ENCODE data around the gene SKAP2. TPM values are rescaled to one million over a fixed set of nuclear protein-coding genes. Genes with fewer than 3 reads are reported as not detected.

The SKAP2 gene
- total and polyA plus RNA-seq, 2 donors (not counting 1 experiment from before 2014, with no cell fraction given): 17.5 to 25.9 TPM

DNA sequence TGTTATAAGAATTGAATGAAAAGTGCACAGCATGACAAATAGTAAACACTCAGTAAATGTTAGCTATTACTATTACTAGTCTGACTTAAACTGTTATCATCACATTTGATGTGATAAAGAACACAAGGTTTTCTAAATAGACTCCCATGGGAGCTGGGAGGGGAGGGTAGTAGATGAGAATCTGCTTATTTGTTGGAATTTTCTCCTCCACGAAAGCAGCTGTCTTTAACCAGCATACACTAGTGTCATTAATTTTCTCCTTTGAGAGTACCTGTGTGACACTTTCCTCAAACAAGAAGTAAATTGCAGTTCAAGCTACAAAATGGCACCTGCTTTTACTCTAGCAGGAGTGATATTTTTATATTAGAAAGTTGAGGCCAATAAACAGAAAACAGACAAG lies 200.1 kb downstream of the SKAP2 start:
- Histone ChIP-seq H3K79me2 (ENCODE audit: control insufficient read depth, insufficient read depth, low read length) (no peaks in the 10 kb centered on the region), H3K4me2 (ENCODE audit: extremely low read depth, insufficient read depth, low read length) (no peak overlapping the region), H4K20me1 (ENCODE audit: control insufficient read depth, extremely low read depth, insufficient read depth, low read length) (no peaks in the 10 kb centered on the region), H3K27me3 (ENCODE audit: control insufficient read depth, insufficient read depth, low read length) (no peaks in the 10 kb centered on the region), H3K4me1 (ENCODE audit: control insufficient read depth, extremely low read depth, insufficient read depth, low read length) (no peaks in the 10 kb centered on the region), H3K9me3 (ENCODE audit: control insufficient read depth, insufficient read depth, low read depth, low read length) (no peaks in the 10 kb centered on the region), H2AFZ (ENCODE audit: low read length) (no peak overlapping the region), H3K27ac (ENCODE audit: insufficient read depth, low read length) (no peak overlapping the region), H3K36me3 (ENCODE audit: control insufficient read depth, insufficient read depth, low read length) (no peaks in the 10 kb centered on the region), H3K9ac (ENCODE audit: insufficient read depth, low read length) (no peak overlapping the region), H3K4me3 (replicated peaks in 1 of 4; ENCODE audit: control extremely low read depth in 1 of 4, insufficient read depth in 1 of 4, low read depth in 3 of 4, low read length in 4 of 4) (no peak overlapping the region)
- DNase-seq (ENCODE audit: low read depth in 2 of 2): no peak
- TF ChIP-seq, protein P1, sequence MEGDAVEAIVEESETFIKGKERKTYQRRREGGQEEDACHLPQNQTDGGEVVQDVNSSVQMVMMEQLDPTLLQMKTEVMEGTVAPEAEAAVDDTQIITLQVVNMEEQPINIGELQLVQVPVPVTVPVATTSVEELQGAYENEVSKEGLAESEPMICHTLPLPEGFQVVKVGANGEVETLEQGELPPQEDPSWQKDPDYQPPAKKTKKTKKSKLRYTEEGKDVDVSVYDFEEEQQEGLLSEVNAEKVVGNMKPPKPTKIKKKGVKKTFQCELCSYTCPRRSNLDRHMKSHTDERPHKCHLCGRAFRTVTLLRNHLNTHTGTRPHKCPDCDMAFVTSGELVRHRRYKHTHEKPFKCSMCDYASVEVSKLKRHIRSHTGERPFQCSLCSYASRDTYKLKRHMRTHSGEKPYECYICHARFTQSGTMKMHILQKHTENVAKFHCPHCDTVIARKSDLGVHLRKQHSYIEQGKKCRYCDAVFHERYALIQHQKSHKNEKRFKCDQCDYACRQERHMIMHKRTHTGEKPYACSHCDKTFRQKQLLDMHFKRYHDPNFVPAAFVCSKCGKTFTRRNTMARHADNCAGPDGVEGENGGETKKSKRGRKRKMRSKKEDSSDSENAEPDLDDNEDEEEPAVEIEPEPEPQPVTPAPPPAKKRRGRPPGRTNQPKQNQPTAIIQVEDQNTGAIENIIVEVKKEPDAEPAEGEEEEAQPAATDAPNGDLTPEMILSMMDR (conservative IDR thresholded peaks at IDR 0.05 in 1 of 2, IDR thresholded peaks at IDR 0.05 in 1 of 2; ENCODE audit: low read depth in 1 of 2, low read length in 2 of 2): no peak
- TF ChIP-seq EZH2 (IDR thresholded peaks at IDR 0.05; ENCODE audit: low read length, missing control alignments): no peak

DNA sequence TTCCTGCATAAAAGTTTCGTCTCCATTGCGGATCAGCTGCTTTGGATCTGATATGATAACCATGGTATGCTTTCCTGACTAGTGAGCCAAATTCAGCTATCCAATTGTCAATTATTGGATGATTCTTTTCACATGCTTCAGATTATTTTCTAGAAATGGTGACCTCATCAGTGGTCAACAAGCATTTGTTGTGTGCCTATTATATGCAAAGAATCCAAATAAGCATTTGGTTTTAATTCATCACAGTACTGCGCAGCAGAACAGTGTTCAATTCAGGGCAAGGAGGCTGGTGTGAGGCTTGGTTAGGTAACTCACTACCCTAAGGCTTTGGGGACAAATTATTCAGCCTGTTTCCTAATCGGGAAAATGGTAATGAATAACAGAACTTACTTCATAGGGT lies 200.5 kb downstream of the SKAP2 start:
- H3K27me3 ChIP-seq (ENCODE audit: control insufficient read depth, insufficient read depth, low read length): no peaks in the 10 kb centered on the region
- TF ChIP-seq, protein P1 (conservative IDR thresholded peaks at IDR 0.05 in 1 of 2, IDR thresholded peaks at IDR 0.05 in 1 of 2; ENCODE audit: low read depth in 1 of 2, low read length in 2 of 2): no peak
- H2AFZ ChIP-seq (ENCODE audit: low read length): no peak overlapping the region
- no peaks in the 10 kb centered on the region for H4K20me1 ChIP-seq (ENCODE audit: control insufficient read depth, extremely low read depth, insufficient read depth, low read length)
- no peaks in the 10 kb centered on the region for H3K4me1 ChIP-seq (ENCODE audit: control insufficient read depth, extremely low read depth, insufficient read depth, low read length)
- H3K36me3 ChIP-seq (ENCODE audit: control insufficient read depth, insufficient read depth, low read length): no peaks in the 10 kb centered on the region
- no peaks in the 10 kb centered on the region for H3K9me3 ChIP-seq (ENCODE audit: control insufficient read depth, insufficient read depth, low read depth, low read length)
- no peak overlapping the region for H3K27ac ChIP-seq (ENCODE audit: insufficient read depth, low read length)
- H3K79me2 ChIP-seq (ENCODE audit: control insufficient read depth, insufficient read depth, low read length): no peaks in the 10 kb centered on the region
- no peak for DNase-seq (ENCODE audit: low read depth in 2 of 2)
- H3K4me2 ChIP-seq (ENCODE audit: extremely low read depth, insufficient read depth, low read length): no peak overlapping the region
- H3K9ac ChIP-seq (ENCODE audit: insufficient read depth, low read length): no peak overlapping the region
- no peak overlapping the region for H3K4me3 ChIP-seq (replicated peaks in 1 of 4; ENCODE audit: control extremely low read depth in 1 of 4, insufficient read depth in 1 of 4, low read depth in 3 of 4, low read length in 4 of 4)

DNA sequence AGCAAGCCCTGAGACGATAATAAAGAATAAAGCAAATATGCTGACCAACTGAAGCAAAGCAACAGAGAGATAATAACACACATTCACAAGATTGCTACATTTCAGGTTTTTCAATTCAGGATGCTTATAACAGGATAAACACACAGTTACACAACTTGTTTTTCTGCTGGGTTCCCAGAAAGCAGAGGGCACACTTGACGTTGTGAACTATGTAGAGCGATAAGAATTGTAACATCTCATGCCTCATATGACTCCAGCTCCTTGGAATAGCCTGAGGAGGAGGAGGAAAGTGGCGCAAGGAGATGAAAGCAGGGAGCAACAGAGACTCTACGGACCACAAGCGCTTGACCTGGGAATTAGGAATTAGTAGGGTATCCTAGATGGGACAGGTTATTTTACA lies 201.7 kb downstream of the SKAP2 start:
- DNase-seq (ENCODE audit: low read depth in 2 of 2): no peak
- Histone ChIP-seq H3K4me1 (ENCODE audit: control insufficient read depth, extremely low read depth, insufficient read depth, low read length) (no peaks in the 10 kb centered on the region), H3K9ac (ENCODE audit: insufficient read depth, low read length) (no peak overlapping the region)

More for the DNA sequence above, 201.7 kb downstream of the SKAP2 start:
- H3K79me2 ChIP-seq (ENCODE audit: control insufficient read depth, insufficient read depth, low read length): no peaks in the 10 kb centered on the region
- TF ChIP-seq, protein P1 (conservative IDR thresholded peaks at IDR 0.05 in 1 of 2, IDR thresholded peaks at IDR 0.05 in 1 of 2; ENCODE audit: low read depth in 1 of 2, low read length in 2 of 2): no peak
- no peak for TF ChIP-seq EZH2 (IDR thresholded peaks at IDR 0.05; ENCODE audit: low read length, missing control alignments)
- H2AFZ ChIP-seq (ENCODE audit: low read length): no peak overlapping the region
- H3K27me3 ChIP-seq (ENCODE audit: control insufficient read depth, insufficient read depth, low read length): no peaks in the 10 kb centered on the region
- H3K36me3 ChIP-seq (ENCODE audit: control insufficient read depth, insufficient read depth, low read length): no peaks in the 10 kb centered on the region
- no peaks in the 10 kb centered on the region for H3K9me3 ChIP-seq (ENCODE audit: control insufficient read depth, insufficient read depth, low read depth, low read length)
- H3K4me2 ChIP-seq (ENCODE audit: extremely low read depth, insufficient read depth, low read length): no peak overlapping the region
- H3K4me3 ChIP-seq (replicated peaks in 1 of 4; ENCODE audit: control extremely low read depth in 1 of 4, insufficient read depth in 1 of 4, low read depth in 3 of 4, low read length in 4 of 4): no peak overlapping the region
- no peak overlapping the region for H3K27ac ChIP-seq (ENCODE audit: insufficient read depth, low read length)
- H4K20me1 ChIP-seq (ENCODE audit: control insufficient read depth, extremely low read depth, insufficient read depth, low read length): no peaks in the 10 kb centered on the region

Data from fibroblast of lung (primary cell).